Superior temporal gyrus (tissue), 1 donor: ENCODE data around the gene CPVL.

Experiments
- DNase-seq: peaks from one replicate; pipeline ENCODE4 v3.0.0-alpha.2; 2016; ENCODE audit errors: extremely low spot score

CPVL gene

GRCh38 chr7:29091715-29092114 lies 54.6 kb downstream of the CPVL start:
- no peak for DNase-seq

- no peak for DNase-seq
Observed at GRCh38 chr7:29090836-29091601, 55.3 kb downstream of the CPVL start.

GRCh38 chr7:29090151-29090805 lies 56.1 kb downstream of the CPVL start:
- DNase-seq = no peak

GRCh38 chr7:29087840-29088170 lies 58.5 kb downstream of the CPVL start:
- no peak for DNase-seq

GRCh38 chr7:29086545-29086944 lies 59.8 kb downstream of the CPVL start:
- no peak for DNase-seq

GRCh38 chr7:29084832-29085231 lies 61.5 kb downstream of the CPVL start:
- DNase-seq = no peak

- DNase-seq = no peak
Observed at GRCh38 chr7:29080803-29081202, 65.5 kb downstream of the CPVL start.

- peak; percentile 33 for DNase-seq
Observed at GRCh38 chr7:29078311-29079260, 67.8 kb downstream of the CPVL start.

- no peak for DNase-seq
Observed at GRCh38 chr7:29077854-29078253, 68.5 kb downstream of the CPVL start.

- no peak for DNase-seq
Observed at GRCh38 chr7:29077176-29077575, 69.2 kb downstream of the CPVL start.

GRCh38 chr7:29076631-29077030 lies 69.7 kb downstream of the CPVL start:
- DNase-seq = no peak

- DNase-seq = no peak
Observed at GRCh38 chr7:29075606-29076005, 70.7 kb downstream of the CPVL start.

- DNase-seq = no peak
Observed at GRCh38 chr7:29071203-29071874, 75.0 kb downstream of the CPVL start.

GRCh38 chr7:29066641-29067040 lies 79.7 kb downstream of the CPVL start:
- DNase-seq = no peak

- DNase-seq = no peak
Observed at GRCh38 chr7:29065181-29065857, 81.0 kb downstream of the CPVL start.

- DNase-seq = no peak
Observed at GRCh38 chr7:29063872-29064271, 82.5 kb downstream of the CPVL start.

- DNase-seq = no peak
Observed at GRCh38 chr7:29063236-29063635, 83.1 kb downstream of the CPVL start.

- no peak for DNase-seq
Observed at GRCh38 chr7:29053105-29053872, 93.0 kb downstream of the CPVL start.

- DNase-seq = no peak
Observed at GRCh38 chr7:29046978-29047377, 99.4 kb downstream of the CPVL start.

- DNase-seq = no peak
Observed at GRCh38 chr7:29045258-29046086, 100.9 kb downstream of the CPVL start.
